GM21423 (cell line): ENCODE data around the gene PSEN2.
"Not testable (repeated sequence)": the region's sequence is repeated elsewhere in the genome, so short reads cannot be mapped to it uniquely, and the experiment has no call there.

Experiments
- ATAC-seq: cut with Tn5 transposase; IDR thresholded peaks from one replicate; pipeline ENCODE4 v1.9.1; 2021; ENCODE audit warnings: mild to moderate bottlenecking, moderate library complexity; ENCODE audit not compliant: unreplicated experiment

The PSEN2 gene

GRCh38 chr1:226870401-226871279 is at the start of gene PSEN2:
TSS of gene PSEN2 (plus strand) at chr1:226870616. CDS start at chr1:226881908, 11,292 bp downstream.
- peak; percentile 87 for ATAC-seq

GRCh38 chr1:226820941-226821718 is 49.3 kb upstream of the PSEN2 start:
- ATAC-seq: no peak

- ATAC-seq: no peak
These were observed 48.7 kb upstream of the PSEN2 start for GRCh38 chr1:226821719-226822085.

- no peak for ATAC-seq
These were observed 46.8 kb upstream of the PSEN2 start for GRCh38 chr1:226823643-226824042.

- ATAC-seq: no peak
These were observed 45.2 kb upstream of the PSEN2 start for GRCh38 chr1:226825037-226825745.

GRCh38 chr1:226825746-226826100 is 44.7 kb upstream of the PSEN2 start:
- ATAC-seq: no peak

- ATAC-seq: no peak
These were observed 43.7 kb upstream of the PSEN2 start for GRCh38 chr1:226826479-226827261.

- no peak for ATAC-seq
These were observed 43.0 kb upstream of the PSEN2 start for GRCh38 chr1:226827458-226827857.

GRCh38 chr1:226827968-226828513 is 42.4 kb upstream of the PSEN2 start:
- ATAC-seq: peak; percentile 96

- no peak for ATAC-seq
These were observed 41.3 kb upstream of the PSEN2 start for GRCh38 chr1:226829105-226829504.

GRCh38 chr1:226831953-226832352 is 38.5 kb upstream of the PSEN2 start:
- no peak for ATAC-seq

- ATAC-seq: no peak
These were observed 37.8 kb upstream of the PSEN2 start for GRCh38 chr1:226832613-226833012.

GRCh38 chr1:226834179-226834578 is 36.2 kb upstream of the PSEN2 start:
- not testable (repeated sequence) for ATAC-seq

GRCh38 chr1:226835396-226835795 is 35.0 kb upstream of the PSEN2 start:
- not testable (repeated sequence) for ATAC-seq

GRCh38 chr1:226837966-226838365 is 32.5 kb upstream of the PSEN2 start:
- ATAC-seq: not testable (repeated sequence)

GRCh38 chr1:226838456-226838855 is 32.0 kb upstream of the PSEN2 start:
- ATAC-seq: no peak

- ATAC-seq: no peak
These were observed 24.8 kb upstream of the PSEN2 start for GRCh38 chr1:226845624-226846023.

GRCh38 chr1:226846786-226847185 is 23.6 kb upstream of the PSEN2 start:
- ATAC-seq: no peak

GRCh38 chr1:226854548-226854947 is 15.9 kb upstream of the PSEN2 start:
- not testable (repeated sequence) for ATAC-seq

- no peak for ATAC-seq
These were observed 7.5 kb upstream of the PSEN2 start for GRCh38 chr1:226862890-226863289.
